HepG2 (cell line): ENCODE results near the gene HMGB2. TPM values are rescaled to one million over a fixed set of nuclear protein-coding genes. Genes with fewer than 3 reads are reported as not detected.

Experiments
- ATAC-seq: fragments of 200-7000 bp; cut with Tn5 transposase; 3 replicates; pipeline ENCODE4 v1.9.1; 2020; ENCODE audit warnings: mild to moderate bottlenecking, moderate library complexity
- BruUV-seq: library from RNA; stranded (reverse); fragments of 400-500 nt; replicated peaks from 2 replicates; lab custom pipeline; 2021; lab: Mats Ljungman, UMichigan
- CTCF ChIA-PET: fragments of 300-600 bp; formaldehyde crosslinking; extraction: SDS; loops from one replicate; lab custom pipeline; 2021; ENCODE audit warnings: low total read pairs, inconsistent platforms, low intra/inter-chr PET ratio; lab: Yijun Ruan, JAX
- POLR2A ChIA-PET: fragments of 350-600 bp; sonication (Branson Sonifier 250); formaldehyde crosslinking; loops from one replicate; lab custom pipeline; 2020; ENCODE audit warnings: antibody characterized with exemption, inconsistent platforms; lab: Yijun Ruan, JAX
- DNase-seq: peaks from one replicate; pipeline ENCODE4 v3.0.0-alpha.2; 2015; ENCODE audit warnings: low spot score
- FAIRE-seq: peaks from 3 replicates; lab custom pipeline; 2011; peaks lifted over from hg19 to GRCh38; lab: Jason Lieb, UNC
- H2AFZ ChIP-seq: one replicate; pipeline ENCODE4 v1.6.1; 2011; ENCODE audit warnings: low read length, inconsistent platforms
- H3K27ac ChIP-seq: fragments of 300-600 bp; 3 replicates; pipeline ENCODE4 v1.8.0; 2011; ENCODE audit warnings: mixed run types, mild to moderate bottlenecking, mixed read lengths, low read length, inconsistent platforms; ENCODE audit not compliant: insufficient read depth; ENCODE audit errors: extremely low read length
- H3K27me3 ChIP-seq, 2 experiments: fragments of 200-600 bp in 1 of 2; 2 replicates in 1 of 2; 3 replicates in 1 of 2; pipeline versions ENCODE4 v1.6.0 to v1.8.0; 2011; ENCODE audit warnings: low read length in 2 of 2, mild to moderate bottlenecking in 2 of 2, moderate library complexity in 2 of 2, inconsistent platforms in 1 of 2; ENCODE audit not compliant: insufficient read depth in 2 of 2, control insufficient read depth in 1 of 2
- H3K36me3 ChIP-seq, 2 experiments: fragments of 200-600 bp in 1 of 2; replicated peaks in 1 of 2; 2 replicates in 1 of 2; 3 replicates in 1 of 2; pipeline versions ENCODE4 v1.5.1 to v1.8.0; 2011; ENCODE audit warnings: low read length in 2 of 2, inconsistent platforms in 1 of 2; ENCODE audit not compliant: insufficient read depth in 2 of 2, control insufficient read depth in 1 of 2
- H3K4me1 ChIP-seq: 2 replicates; pipeline ENCODE4 v1.5.1; 2012; ENCODE audit warnings: low read length, inconsistent platforms; ENCODE audit not compliant: insufficient read depth
- H3K4me2 ChIP-seq: 2 replicates; pipeline ENCODE4 v1.6.0; 2011; ENCODE audit warnings: low read depth, low read length, inconsistent platforms
- H3K4me3 ChIP-seq, 3 experiments: fragments of 200-600 bp in 1 of 3; sonication (generic), shearing (Covaris generic) in 1 of 3; replicated peaks in 1 of 3; 2 replicates each; pipeline ENCODE4 v1.5.1; 2011 to 2016; ENCODE audit warnings: low read length in 3 of 3, inconsistent platforms in 2 of 3, low read depth in 2 of 3, mild to moderate bottlenecking in 2 of 3, control low read depth in 1 of 3, mixed read lengths in 1 of 3; ENCODE audit not compliant: insufficient read depth in 1 of 3
- H3K79me2 ChIP-seq: one replicate; pipeline ENCODE4 v1.6.1; 2011; ENCODE audit warnings: low read length, inconsistent platforms; ENCODE audit not compliant: insufficient read depth
- H3K9ac ChIP-seq: 2 replicates; pipeline ENCODE4 v1.6.0; 2011; ENCODE audit warnings: mild to moderate bottlenecking, low read depth, low read length, inconsistent platforms; ENCODE audit not compliant: insufficient read depth
- H3K9me3 ChIP-seq: 2 replicates; pipeline ENCODE4 v1.5.1; 2012; ENCODE audit warnings: mild to moderate bottlenecking, low read length
- H4K20me1 ChIP-seq: 2 replicates; pipeline ENCODE4 v1.6.0; 2011; ENCODE audit warnings: inconsistent platforms, mild to moderate bottlenecking, low read length, moderate library complexity; ENCODE audit not compliant: insufficient read depth
- CENPT ChIP-seq: sonication (generic); formaldehyde crosslinking; IDR thresholded peaks from 2 replicates; pipeline ENCODE4 v1.8.0; 2022; ENCODE audit warnings: low read depth, mild to moderate bottlenecking, moderate library complexity, missing genetic modification reagents
- DNMT3B ChIP-seq: conservative IDR thresholded peaks from 2 replicates; pipeline ENCODE4 v1.6.1; 2016; ENCODE audit warnings: missing biosample characterization, control low read depth
- ELK4 ChIP-seq: sonication (generic); formaldehyde crosslinking; IDR thresholded peaks from 2 replicates; pipeline ENCODE4 v1.9.0; 2021; ENCODE audit warnings: missing genetic modification reagents, borderline replicate concordance
- FOXA1 ChIP-seq, 2 experiments: fragments of 450-650 bp in 1 of 2; sonication (generic) in 1 of 2; formaldehyde crosslinking in 1 of 2; IDR thresholded peaks; 2 replicates each; pipeline versions ENCODE4 v1.4.0 to v1.6.1; 2016 to 2020; ENCODE audit warnings: missing genetic modification reagents in 1 of 2
- NR2F6 ChIP-seq, 2 experiments: IDR thresholded peaks; 2 replicates each; pipeline ENCODE4 v1.6.1; 2016; ENCODE audit warnings: antibody characterized with exemption in 1 of 2, mild to moderate bottlenecking in 1 of 2
- POLR2A ChIP-seq, 2 experiments: IDR thresholded peaks; 2 replicates each; pipeline ENCODE4 v1.6.1; 2011; ENCODE audit warnings: low read depth in 2 of 2, low read length in 2 of 2, mild to moderate bottlenecking in 1 of 2, moderate library complexity in 1 of 2; ENCODE audit not compliant: insufficient read depth in 1 of 2
- SMYD3 ChIP-seq: sonication (generic); formaldehyde crosslinking; IDR thresholded peaks from 2 replicates; pipeline ENCODE4 v1.8.1; 2023; ENCODE audit warnings: mild to moderate bottlenecking, missing genetic modification reagents
- SSRP1 ChIP-seq: IDR thresholded peaks from 2 replicates; pipeline ENCODE4 v1.6.1; 2016; ENCODE audit warnings: control low read depth
- TERF1 ChIP-seq: sonication (generic); formaldehyde crosslinking; IDR thresholded peaks from 2 replicates; pipeline ENCODE4 v1.8.0; 2022; ENCODE audit warnings: mild to moderate bottlenecking, missing genetic modification reagents, moderate library complexity
- TOE1 ChIP-seq: sonication (generic); formaldehyde crosslinking; IDR thresholded peaks from 2 replicates; pipeline ENCODE4 v1.4.0; 2020; ENCODE audit warnings: mild to moderate bottlenecking, missing genetic modification reagents
- ZBTB33 ChIP-seq: sonication (generic); formaldehyde crosslinking; IDR thresholded peaks from 2 replicates; pipeline ENCODE4 v1.4.0; 2020; ENCODE audit warnings: missing genetic modification reagents
- ZNF318 ChIP-seq: sonication (generic); formaldehyde crosslinking; IDR thresholded peaks from 2 replicates; pipeline ENCODE4 v1.4.0; 2020; ENCODE audit warnings: mild to moderate bottlenecking, missing genetic modification reagents
- WGBS: methylation state at CpG from one replicate; pipeline ENCODE4 v1.1.6; 2017; ENCODE audit warnings: low lambda C conversion rate; 5-methylcytosine and 5-hydroxymethylcytosine counted together
- in situ Hi-C: cut with HindIII; loops from 2 replicates; pipeline ENCODE4 v1.10.0; 2017; ENCODE audit warnings: low pct_unique_long_range_greater_than_20kb; ENCODE audit not compliant: extremely low pct_ligation_motif_present
- intact Hi-C: fragments of 100-400 bp; cut with micrococcal nuclease; formaldehyde crosslinking; loops from one replicate; pipeline ENCODE4 v1.10.0; 2022; ENCODE audit not compliant: unreplicated experiment
- polyA plus RNA-seq, 8 experiments: library from polyadenylated mRNA; depleted of rRNA in 3 of 8; stranded (reverse) in 7 of 8; unstranded in 1 of 8; fragments of >200 nt; fragmentation: Illumina TruSeq in 4 of 8; extraction: Trizol in 4 of 8; gene quantifications; 2 replicates each; pipeline versions ENCODE4 v1.2.1 to v1.2.3, GENCODE V29; 2011 to 2016; ENCODE audit warnings: low read depth in 4 of 8, missing spikeins in 1 of 8, mixed read lengths in 1 of 8; ENCODE audit not compliant: insufficient read depth in 1 of 8
- total RNA-seq, 5 experiments: library from RNA; depleted of rRNA; stranded (reverse); fragments of >200 nt; fragmentation: Illumina TruSeq; extraction: Trizol; gene quantifications; 2 replicates each; pipeline ENCODE4 v1.2.3, GENCODE V29; 2016; ENCODE audit warnings: low read depth in 1 of 5

Gene HMGB2
- total and polyA plus RNA-seq, 2 of the 13 experiments (the other 11 are each of a cell fraction or from before 2014, with no cell fraction given), result 90.5 to 332 TPM

- Histone ChIP-seq H3K27ac (no peak overlapping the region), H3K4me1 (peaks cover 23% of the 10 kb centered on the region), H3K4me2 (peak overlapping the region; percentile 93), H2AFZ (no peak overlapping the region), H3K9me3 (no peaks in the 10 kb centered on the region), H3K79me2 (peaks cover 20% of the 10 kb centered on the region), H4K20me1 (peaks cover 3% of the 10 kb centered on the region; the same call in 1 of the 2 replicates), H3K4me3 (peak overlapping the region; percentile 91 to 95 (median 92); a peak in 5 of 6 replicates), H3K27me3 (no peaks in the 10 kb centered on the region; a peak in 2 of 5 replicates), H3K9ac (peak overlapping the region; percentile 11; the same call in 1 of the 2 replicates), H3K36me3 (peaks cover 0 to 13% of the 10 kb centered on the region in 2 experiments; a peak in 2 of 5 replicates)
- POLR2A ChIA-PET, result no interaction called here
- intact Hi-C loops (no loop called here), in situ Hi-C loops (loop anchor here (5.0 kb wide), 1 partner anchor 40 kb away; the partner anchor contains the start of gene SAP30)
- no peak for DNase-seq
- no peak for FAIRE-seq
- no peak for ATAC-seq
- WGBS, result 90% methylated on average over 6 of the region's 6 CpGs
- CTCF ChIA-PET, result no interaction called here
- BruUV-seq, result no TSS peak
- TF ChIP-seq FOXA1 (IDR thresholded peaks at IDR 0.05) (no peak), FOXA1 (CRISPR knock-in tag; IDR thresholded peaks at IDR 0.05) (no peak), TOE1 (CRISPR knock-in tag) (no peak), SSRP1 (no peak), DNMT3B (CRISPR knock-in tag) (no peak), SMYD3 (CRISPR knock-in tag) (no peak), ZBTB33 (CRISPR knock-in tag) (no peak), ELK4 (no peak), NR2F6 (IDR thresholded peaks at IDR 0.05) (no peak), NR2F6 (CRISPR knock-in tag; IDR thresholded peaks at IDR 0.05) (no peak), POLR2A (IDR thresholded peaks at IDR 0.05; ENCODE audit: insufficient read depth in 1 of 2, low read depth in 2 of 2, low read length in 2 of 2) (no peak), ZNF318 (CRISPR knock-in tag) (no peak), CENPT (CRISPR knock-in tag) (no peak), TERF1 (no peak)
Observed at GRCh38 chr4:173332021-173332487, 2.1 kb downstream of the HMGB2 start.
